Stomach (tissue), 4 donors: ENCODE data around the gene CEP78.

Experiments
- CTCF ChIP-seq, 7 experiments: fragments of 450-650 bp in 4 of 7; fragments of 200-600 bp in 3 of 7; sonication (generic) in 3 of 7; IDR thresholded peaks; one replicate each; pipeline ENCODE4 v1.5.1; 2016 to 2019; ENCODE audit warnings: antibody characterized with exemption in 7 of 7, control low read depth in 2 of 7, mild to moderate bottlenecking in 1 of 7
- POLR2A ChIP-seq, 4 donors: fragments of 450-650 bp; IDR thresholded peaks; one replicate each; pipeline ENCODE4 v1.6.1; 2016; ENCODE audit warnings: antibody characterized with exemption in 4 of 4, control low read depth in 2 of 4, mild to moderate bottlenecking in 1 of 4, moderate library complexity in 1 of 4

GRCh38 chr9:78291240-78291925, 55.5 kb downstream of the CEP78 start:
- TF ChIP-seq CTCF (IDR thresholded peaks at IDR 0.05) (no peak), POLR2A (IDR thresholded peaks at IDR 0.05) (no peak)
